ENCODE data around the gene CAMK1D. TPM values are rescaled to one million over a fixed set of nuclear protein-coding genes. Genes with fewer than 3 reads are reported as not detected.

Gene CAMK1D
- total and polyA plus RNA-seq, 11 donors, result 1.4 to 16.0 (median 2.5) TPM

DNA sequence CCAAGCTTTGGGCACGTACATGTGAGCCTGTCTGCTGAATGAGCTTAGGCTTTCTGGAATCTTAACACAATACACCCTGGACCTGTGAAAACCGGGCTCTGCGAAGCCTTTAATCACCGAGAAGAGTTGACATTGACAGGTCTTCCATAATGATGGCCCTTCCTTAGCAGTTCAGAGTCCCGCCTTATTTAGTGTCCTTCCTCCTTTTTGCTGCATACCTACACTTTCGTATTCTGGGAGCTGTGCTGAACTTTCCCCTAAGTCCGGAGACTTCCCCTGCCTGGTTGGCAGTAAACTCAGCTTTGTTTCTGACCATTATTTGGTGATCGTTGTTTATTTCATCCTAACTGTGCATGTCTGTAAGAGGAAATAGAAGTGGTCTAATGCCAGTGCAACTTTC, 212.0 kb downstream of the CAMK1D start:
- no peak for DNase-seq
- TF ChIP-seq POLR2A (IDR thresholded peaks at IDR 0.05), result no peak
- TF ChIP-seq, protein P1, sequence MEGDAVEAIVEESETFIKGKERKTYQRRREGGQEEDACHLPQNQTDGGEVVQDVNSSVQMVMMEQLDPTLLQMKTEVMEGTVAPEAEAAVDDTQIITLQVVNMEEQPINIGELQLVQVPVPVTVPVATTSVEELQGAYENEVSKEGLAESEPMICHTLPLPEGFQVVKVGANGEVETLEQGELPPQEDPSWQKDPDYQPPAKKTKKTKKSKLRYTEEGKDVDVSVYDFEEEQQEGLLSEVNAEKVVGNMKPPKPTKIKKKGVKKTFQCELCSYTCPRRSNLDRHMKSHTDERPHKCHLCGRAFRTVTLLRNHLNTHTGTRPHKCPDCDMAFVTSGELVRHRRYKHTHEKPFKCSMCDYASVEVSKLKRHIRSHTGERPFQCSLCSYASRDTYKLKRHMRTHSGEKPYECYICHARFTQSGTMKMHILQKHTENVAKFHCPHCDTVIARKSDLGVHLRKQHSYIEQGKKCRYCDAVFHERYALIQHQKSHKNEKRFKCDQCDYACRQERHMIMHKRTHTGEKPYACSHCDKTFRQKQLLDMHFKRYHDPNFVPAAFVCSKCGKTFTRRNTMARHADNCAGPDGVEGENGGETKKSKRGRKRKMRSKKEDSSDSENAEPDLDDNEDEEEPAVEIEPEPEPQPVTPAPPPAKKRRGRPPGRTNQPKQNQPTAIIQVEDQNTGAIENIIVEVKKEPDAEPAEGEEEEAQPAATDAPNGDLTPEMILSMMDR (IDR thresholded peaks at IDR 0.05), result no peak
- Histone ChIP-seq H3K4me1 (peaks cover 0 to 3% (median 0%) of the 10 kb centered on the region in 12 donors), H3K9me3 (no peaks in the 10 kb centered on the region), H3K27me3 (no peaks in the 10 kb centered on the region), H3K27ac (no peak overlapping the region), H3K4me3 (no peak overlapping the region), H3K36me3 (no peaks in the 10 kb centered on the region)
- 91 to 95% (median 93%) methylated on average over 8 of the region's 8 CpGs for WGBS, 4 donors
- ATAC-seq, result no peak
- intact Hi-C loops (cut with DNase I), result no loop called here

DNA sequence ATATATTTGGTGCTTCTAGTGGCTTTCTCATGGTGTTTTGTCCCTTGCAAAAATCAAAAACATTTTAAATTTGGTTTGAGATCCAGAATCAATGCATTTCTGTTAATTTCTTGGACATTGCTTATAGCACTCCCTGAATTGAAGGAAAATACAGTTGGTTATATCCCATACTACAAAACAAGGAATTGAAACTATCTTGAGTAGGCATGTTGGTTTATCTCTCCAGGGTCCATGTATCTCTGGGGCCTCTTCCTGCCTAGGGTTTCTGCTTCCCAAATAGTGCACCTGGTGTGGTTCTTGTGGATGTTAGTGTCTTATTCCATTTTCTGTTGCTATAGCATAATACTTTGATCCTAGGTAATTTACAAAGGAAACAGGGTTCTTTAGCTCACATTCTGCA, 212.4 kb downstream of the CAMK1D start:
- H3K27ac ChIP-seq, result no peak overlapping the region
- no peaks in the 10 kb centered on the region for H3K9me3 ChIP-seq
- intact Hi-C loops (cut with DNase I), result no loop called here
- H3K4me1 ChIP-seq, result peaks cover 0 to 7% (median 0%) of the 10 kb centered on the region in 12 donors
- H3K27me3 ChIP-seq, result no peaks in the 10 kb centered on the region
- no peak for DNase-seq
- no peak for ATAC-seq
- H3K4me3 ChIP-seq, result no peak overlapping the region
- TF ChIP-seq POLR2A (IDR thresholded peaks at IDR 0.05), result no peak
- TF ChIP-seq, protein P1 (IDR thresholded peaks at IDR 0.05), result no peak
- no peaks in the 10 kb centered on the region for H3K36me3 ChIP-seq

DNA sequence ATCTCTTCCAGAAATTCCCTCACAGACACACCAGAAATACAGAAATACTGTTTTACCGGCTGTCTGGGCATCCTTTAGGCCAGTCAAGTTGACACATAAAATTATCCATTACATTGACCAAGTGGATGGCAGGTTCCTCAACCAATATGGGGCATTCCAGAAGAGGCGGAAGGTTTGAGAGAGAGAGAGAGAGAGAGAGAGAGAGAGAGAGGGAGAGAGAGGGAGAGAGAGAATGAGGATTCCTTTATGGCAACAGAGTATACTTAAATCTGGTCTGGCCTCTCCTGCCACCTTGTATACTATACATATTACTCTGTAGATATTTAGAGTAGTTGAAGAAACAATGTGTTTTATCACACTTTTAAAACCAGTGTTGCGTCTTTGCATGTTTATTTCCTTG, 214.1 kb downstream of the CAMK1D start:
- Histone ChIP-seq H3K27ac (no peak overlapping the region), H3K9me3 (no peaks in the 10 kb centered on the region), H3K27me3 (no peaks in the 10 kb centered on the region), H3K4me3 (no peak overlapping the region), H3K4me1 (peaks cover 0 to 15% (median 0%) of the 10 kb centered on the region in 12 donors), H3K36me3 (no peaks in the 10 kb centered on the region)
- 93 to 95% (median 93%) methylated on average over 3 of the region's 3 CpGs for WGBS, 4 donors
- TF ChIP-seq, protein P1 (IDR thresholded peaks at IDR 0.05), result no peak
- no peak for TF ChIP-seq POLR2A (IDR thresholded peaks at IDR 0.05)
- ATAC-seq (no peak), DNase-seq (no peak)
- intact Hi-C loops (cut with DNase I), result no loop called here

DNA sequence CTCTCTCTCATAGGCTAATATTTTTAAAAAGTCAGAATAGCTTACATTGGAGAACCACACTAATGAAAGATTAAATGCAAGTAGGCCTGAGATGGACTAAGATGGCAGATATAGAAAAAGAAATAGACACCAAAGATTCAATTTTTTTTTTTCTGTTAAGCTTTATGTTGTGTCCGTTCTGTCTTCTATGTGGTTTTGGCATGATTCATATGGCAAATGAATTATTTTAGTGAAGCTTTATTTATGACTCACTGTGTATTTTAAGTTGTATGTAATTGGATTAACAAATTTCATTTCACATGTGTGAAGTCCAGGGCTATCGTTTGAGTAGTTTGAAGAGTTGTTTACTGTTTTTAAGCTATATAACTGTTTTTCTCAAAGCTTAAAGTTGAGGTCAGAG, 214.8 kb downstream of the CAMK1D start:
- 72 to 86% (median 86%) methylated on average over 2 of the region's 2 CpGs for WGBS, 4 donors
- H3K9me3 ChIP-seq, result no peaks in the 10 kb centered on the region
- TF ChIP-seq POLR2A (IDR thresholded peaks at IDR 0.05), result no peak
- TF ChIP-seq, protein P1 (IDR thresholded peaks at IDR 0.05), result no peak
- H3K27ac ChIP-seq, result no peak overlapping the region
- no peaks in the 10 kb centered on the region for H3K36me3 ChIP-seq
- no peaks in the 10 kb centered on the region for H3K27me3 ChIP-seq
- DNase-seq (no peak), ATAC-seq (no peak)
- peaks cover 0 to 15% (median 0%) of the 10 kb centered on the region in 12 donors for H3K4me1 ChIP-seq
- intact Hi-C loops (cut with DNase I), result no loop called here
- H3K4me3 ChIP-seq, result no peak overlapping the region

Data from heart left ventricle (tissue), 16 donors.